CD14-positive monocyte (primary cell): ENCODE results near the gene SELENOH. TPM values are rescaled to one million over a fixed set of nuclear protein-coding genes. Genes with fewer than 3 reads are reported as not detected.

Experiments used
- DNase-seq, 3 donors: peaks; one replicate each; pipeline ENCODE4 v3.0.0-alpha.2; 2011 to 2022
- H2AFZ ChIP-seq: 2 replicates; pipeline ENCODE4 v1.6.0; 2012; ENCODE audit warnings: mild to moderate bottlenecking, low read depth, low read length, inconsistent platforms; ENCODE audit not compliant: insufficient read depth, poor library complexity, severe bottlenecking
- H3K27ac ChIP-seq, 2 donors: 1 replicate in 1 of 2; 2 replicates in 1 of 2; pipeline ENCODE4 v1.5.1; 2012 to 2013; ENCODE audit warnings: low read length in 2 of 2, control low read depth in 1 of 2, inconsistent platforms in 1 of 2, low read depth in 1 of 2, mild to moderate bottlenecking in 1 of 2
- H3K27me3 ChIP-seq, 2 donors: one replicate each; pipeline versions ENCODE4 v1.6.0 to v1.6.1; 2011 to 2013; ENCODE audit warnings: low read length in 2 of 2; ENCODE audit not compliant: control insufficient read depth in 2 of 2, insufficient read depth in 2 of 2
- H3K36me3 ChIP-seq, 2 donors: replicated peaks in 1 of 2; 1 replicate in 1 of 2; 2 replicates in 1 of 2; pipeline versions ENCODE4 v1.5.1 to v1.6.1; 2012 to 2013; ENCODE audit warnings: low read length in 2 of 2, control low read depth in 1 of 2, inconsistent platforms in 1 of 2, mild to moderate bottlenecking in 1 of 2; ENCODE audit not compliant: insufficient read depth in 2 of 2, control insufficient read depth in 1 of 2
- H3K4me1 ChIP-seq, 2 donors: 1 replicate in 1 of 2; 2 replicates in 1 of 2; pipeline versions ENCODE4 v1.5.1 to v1.6.1; 2012 to 2013; ENCODE audit warnings: low read length in 2 of 2, control low read depth in 1 of 2, inconsistent platforms in 1 of 2, mild to moderate bottlenecking in 1 of 2, moderate library complexity in 1 of 2; ENCODE audit not compliant: insufficient read depth in 2 of 2, control insufficient read depth in 1 of 2
- H3K4me2 ChIP-seq: replicated peaks from 2 replicates; pipeline ENCODE3; 2012; ENCODE audit warnings: low read length, moderate library complexity, mild to moderate bottlenecking; ENCODE audit not compliant: poor library complexity, severe bottlenecking; ENCODE audit errors: extremely low read depth
- H3K4me3 ChIP-seq, 3 experiments: fragments of 200-600 bp in 1 of 3; sonication (generic) in 1 of 3; replicated peaks in 1 of 3; 1 replicate in 2 of 3; 2 replicates in 1 of 3; pipeline ENCODE4 v1.5.1; 2011 to 2013; ENCODE audit warnings: low read length in 3 of 3, mild to moderate bottlenecking in 3 of 3, control low read depth in 2 of 3, low read depth in 2 of 3, inconsistent platforms in 1 of 3, moderate library complexity in 1 of 3
- H3K79me2 ChIP-seq: 2 replicates; pipeline ENCODE4 v1.6.0; 2012; ENCODE audit warnings: mild to moderate bottlenecking, control low read depth, inconsistent platforms, low read length, moderate library complexity; ENCODE audit not compliant: insufficient read depth
- H3K9ac ChIP-seq: 2 replicates; pipeline ENCODE4 v1.6.0; 2017; ENCODE audit warnings: low read length, mild to moderate bottlenecking; ENCODE audit not compliant: insufficient read depth, poor library complexity, severe bottlenecking
- H3K9me3 ChIP-seq, 2 donors: replicated peaks in 1 of 2; 1 replicate in 1 of 2; 2 replicates in 1 of 2; pipeline versions ENCODE4 v1.5.1 to v1.6.1; 2012 to 2013; ENCODE audit warnings: low read length in 2 of 2, control low read depth in 1 of 2; ENCODE audit not compliant: control insufficient read depth in 1 of 2, insufficient read depth in 1 of 2
- H4K20me1 ChIP-seq: 2 replicates; pipeline ENCODE4 v1.6.0; 2012; ENCODE audit warnings: mild to moderate bottlenecking, low read length, control low read depth, moderate library complexity; ENCODE audit not compliant: insufficient read depth
- H3K27ac Mint-ChIP-seq, 7 donors: one replicate each; pipeline ENCODE4 v1.8.0; 2020; ENCODE audit warnings: mild to moderate bottlenecking in 7 of 7, mixed read lengths in 7 of 7, moderate library complexity in 6 of 7, inconsistent platforms in 2 of 7
- H3K27me3 Mint-ChIP-seq, 3 donors: one replicate each; pipeline ENCODE4 v1.8.0; 2021 to 2022; ENCODE audit warnings: low read depth in 3 of 3, mild to moderate bottlenecking in 3 of 3, mixed read lengths in 3 of 3, moderate library complexity in 3 of 3, inconsistent platforms in 1 of 3
- H3K36me3 Mint-ChIP-seq, 2 donors: one replicate each; pipeline ENCODE4 v1.8.0; 2020; ENCODE audit warnings: mixed read lengths in 2 of 2, inconsistent platforms in 1 of 2, mild to moderate bottlenecking in 1 of 2
- H3K4me1 Mint-ChIP-seq: one replicate; pipeline ENCODE4 v1.8.0; 2020; ENCODE audit warnings: mild to moderate bottlenecking, mixed read lengths
- H3K4me3 Mint-ChIP-seq, 2 donors: one replicate each; pipeline ENCODE4 v1.8.0; 2020; ENCODE audit warnings: mild to moderate bottlenecking in 2 of 2, mixed read lengths in 2 of 2, moderate library complexity in 1 of 2
- H3K9me3 Mint-ChIP-seq, 7 donors: one replicate each; pipeline ENCODE4 v1.8.0; 2020 to 2022; ENCODE audit warnings: mixed read lengths in 7 of 7, mild to moderate bottlenecking in 6 of 7, moderate library complexity in 6 of 7, inconsistent platforms in 2 of 7
- CTCF ChIP-seq: fragments of 200-600 bp; IDR thresholded peaks from one replicate; pipeline ENCODE4 v1.8.0; 2022; ENCODE audit warnings: antibody characterized with exemption, mild to moderate bottlenecking
- WGBS: methylation state at CpG from one replicate; pipeline ENCODE4 v1.1.5; 2013; ENCODE audit warnings: missing lambda C conversion rate; ENCODE audit not compliant: insufficient coverage; 5-methylcytosine and 5-hydroxymethylcytosine counted together
- intact Hi-C, 2 donors: fragments of 100-400 bp; cut with micrococcal nuclease; formaldehyde crosslinking; loops; one replicate each; pipeline versions ENCODE4 v1.15.0 to v1.15.1; 2023
- polyA plus RNA-seq, 3 donors: library from polyadenylated mRNA; depleted of rRNA in 1 of 3; unstranded in 2 of 3; stranded (reverse) in 1 of 3; fragments of 300-500 nt in 2 of 3; fragments of >200 nt in 1 of 3; fragmentation: Illumina TruSeq in 2 of 3; gene quantifications; 1 replicate in 2 of 3; 2 replicates in 1 of 3; pipeline ENCODE4 v1.2.3, GENCODE V29; 2012 to 2021

The SELENOH gene
- polyA plus RNA-seq, 3 donors: 99.5 to 260 (median 206) TPM

- Mint-ChIP-seq H3K27me3 (peaks cover 0 to 1% (median 0%) of the 10 kb centered on the region in 3 donors), H3K4me1 (peaks cover 10% of the 10 kb centered on the region), H3K4me3 (no peak overlapping the region), H3K27ac (no peak overlapping the region), H3K36me3 (peaks cover 12 to 27% of the 10 kb centered on the region in 2 donors), H3K9me3 (no peaks in the 10 kb centered on the region)
- no peaks in the 10 kb centered on the region for H3K9me3 ChIP-seq
- no peaks in the 10 kb centered on the region for H3K4me1 ChIP-seq
- peaks cover 2 to 39% of the 10 kb centered on the region in 2 donors for H3K36me3 ChIP-seq
- H3K27ac ChIP-seq: no peak overlapping the region
- TF ChIP-seq CTCF: no peak
- peaks cover 89% of the 10 kb centered on the region for H3K79me2 ChIP-seq
- WGBS: 100% methylated on average over 3 of the region's 7 CpGs
- no peak overlapping the region for H3K4me3 ChIP-seq
- peaks cover 54% of the 10 kb centered on the region for H4K20me1 ChIP-seq
- H3K4me2 ChIP-seq: no peak overlapping the region
- intact Hi-C loops: no loop called here
- no peak overlapping the region for H2AFZ ChIP-seq
- H3K27me3 ChIP-seq: no peaks in the 10 kb centered on the region
- no peak overlapping the region for H3K9ac ChIP-seq
- DNase-seq: no peak
Observed at GRCh38 chr11:57729479-57729878, 11.8 kb upstream of the SELENOH start.

DNA sequence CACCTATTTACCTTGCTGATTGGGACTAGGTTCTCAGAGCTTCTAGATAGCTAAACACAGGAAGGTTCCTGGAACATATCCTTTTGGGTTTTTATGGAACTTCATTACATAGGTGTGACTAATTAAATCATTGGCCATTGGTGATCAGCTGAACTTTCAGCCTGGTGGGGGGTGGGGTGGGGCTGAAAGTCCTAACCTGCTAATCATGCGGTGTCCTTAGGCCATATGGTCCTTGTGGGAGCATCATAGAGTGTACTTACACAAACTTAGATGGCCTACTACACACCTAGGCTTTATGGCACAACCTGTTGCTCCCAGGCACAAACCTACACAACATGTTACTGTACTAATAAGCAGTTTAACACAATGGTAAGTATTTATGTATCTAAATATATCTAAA lies 8.6 kb upstream of the SELENOH start:
- WGBS: no CpG with 5 or more reads among the region's 1 CpG
- Histone ChIP-seq H3K9me3 (no peaks in the 10 kb centered on the region), H3K27ac (no peak overlapping the region), H2AFZ (no peak overlapping the region), H3K36me3 (peaks cover 13 to 52% of the 10 kb centered on the region in 2 donors), H3K9ac (no peak overlapping the region), H3K4me1 (no peaks in the 10 kb centered on the region), H4K20me1 (peaks cover 38% of the 10 kb centered on the region), H3K27me3 (no peaks in the 10 kb centered on the region), H3K79me2 (peaks cover 69% of the 10 kb centered on the region), H3K4me2 (no peak overlapping the region), H3K4me3 (no peak overlapping the region)
- no peak for DNase-seq
- Mint-ChIP-seq H3K36me3 (peaks cover 27 to 53% of the 10 kb centered on the region in 2 donors), H3K27ac (no peak overlapping the region), H3K9me3 (no peaks in the 10 kb centered on the region), H3K4me3 (no peak overlapping the region), H3K4me1 (peaks cover 10% of the 10 kb centered on the region), H3K27me3 (peaks cover 0 to 1% (median 0%) of the 10 kb centered on the region in 3 donors)
- intact Hi-C loops: no loop called here
- no peak for TF ChIP-seq CTCF
